Mammary epithelial cell (primary cell): Measurements from ENCODE around the gene CDC42EP5.

Experiments used
- CTCF ChIP-seq, 2 donors: IDR thresholded peaks in 1 of 2; conservative IDR thresholded peaks in 1 of 2; 2 replicates each; pipeline ENCODE4 v1.5.1; 2011 to 2012; ENCODE audit warnings: inconsistent platforms in 2 of 2, low read length in 2 of 2, mild to moderate bottlenecking in 2 of 2, control low read depth in 1 of 2, low read depth in 1 of 2; ENCODE audit not compliant: insufficient read depth in 1 of 2; ENCODE audit errors: extremely low read depth in 1 of 2
- EZH2 ChIP-seq: IDR thresholded peaks from 2 replicates; pipeline ENCODE4 v1.6.1; 2012; ENCODE audit warnings: low read length, inconsistent platforms, borderline replicate concordance

DNA sequence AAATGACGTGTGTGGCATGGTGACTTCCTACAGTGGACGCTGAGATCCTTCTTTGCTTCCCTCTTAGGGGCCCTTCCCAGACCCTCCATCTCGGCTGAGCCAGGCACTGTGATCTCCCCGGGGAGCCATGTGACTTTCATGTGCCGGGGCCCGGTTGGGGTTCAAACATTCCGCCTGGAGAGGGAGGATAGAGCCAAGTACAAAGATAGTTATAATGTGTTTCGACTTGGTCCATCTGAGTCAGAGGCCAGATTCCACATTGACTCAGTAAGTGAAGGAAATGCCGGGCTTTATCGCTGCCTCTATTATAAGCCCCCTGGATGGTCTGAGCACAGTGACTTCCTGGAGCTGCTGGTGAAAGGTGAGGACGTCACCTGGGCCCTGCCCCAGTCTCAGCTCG, 34.7 kb upstream of the CDC42EP5 start:
- no peak for TF ChIP-seq CTCF (conservative IDR thresholded peaks at IDR 0.05 in 1 of 2, IDR thresholded peaks at IDR 0.05 in 1 of 2; ENCODE audit: extremely low read depth in 1 of 2, insufficient read depth in 1 of 2, low read depth in 1 of 2, low read length in 2 of 2)
- no peak for TF ChIP-seq EZH2
